Cardiac muscle cell (in vitro differentiated cells and primary cell): ENCODE measurements around the gene CMIP. TPM values are rescaled to one million over a fixed set of nuclear protein-coding genes. Genes with fewer than 3 reads are reported as not detected.
A peak's percentile ranks its signal among the peaks of the same experiment; 100 is the strongest.

Experiments used
- DNase-seq, 2 donors: peaks; one replicate each; pipeline versions ENCODE4 v3.0.0 to v3.0.0-alpha.2; 2010 to 2017; ENCODE audit warnings: low read depth in 1 of 2, low spot score in 1 of 2
- H3K27ac ChIP-seq: fragments of 200-600 bp; sonication (generic); 2 replicates; pipeline ENCODE4 v1.5.1; 2016
- H3K27me3 ChIP-seq: fragments of 200-600 bp; sonication (generic); 2 replicates; pipeline ENCODE4 v1.6.0; 2016; ENCODE audit warnings: control low read depth
- H3K36me3 ChIP-seq: fragments of 200-600 bp; sonication (generic); 2 replicates; pipeline ENCODE4 v1.5.1; 2016; ENCODE audit warnings: control low read depth
- H3K4me1 ChIP-seq: fragments of 200-600 bp; sonication (generic); 2 replicates; pipeline ENCODE4 v1.8.1; 2017; ENCODE audit warnings: low read depth, mild to moderate bottlenecking, mixed run types
- H3K4me3 ChIP-seq: fragments of 200-600 bp; sonication (generic); 2 replicates; pipeline ENCODE4 v1.5.1; 2016; ENCODE audit warnings: mild to moderate bottlenecking
- H3K9me3 ChIP-seq: fragments of 200-600 bp; sonication (generic); 2 replicates; pipeline ENCODE4 v1.5.1; 2017; ENCODE audit warnings: low read depth, mild to moderate bottlenecking, control low read depth
- CTCF ChIP-seq: IDR thresholded peaks from 2 replicates; pipeline ENCODE4 v1.5.1; 2012; ENCODE audit warnings: low read depth, mild to moderate bottlenecking, low read length
- polyA plus RNA-seq: library from polyadenylated mRNA; unstranded; fragments of >200 nt; fragmentation: Nextera tagmentation; extraction: Ambion mirVana; gene quantifications from 2 replicates; pipeline ENCODE4 v1.2.1, GENCODE V29; 2016
- total RNA-seq: library from RNA; depleted of rRNA; stranded (reverse); fragments of >200 nt; gene quantifications from 2 replicates; pipeline ENCODE4 v1.2.3, GENCODE V29; 2016

CMIP gene
- total and polyA plus RNA-seq, 2 experiments from 2014 or later, result 1.8 to 22.2 TPM

DNA sequence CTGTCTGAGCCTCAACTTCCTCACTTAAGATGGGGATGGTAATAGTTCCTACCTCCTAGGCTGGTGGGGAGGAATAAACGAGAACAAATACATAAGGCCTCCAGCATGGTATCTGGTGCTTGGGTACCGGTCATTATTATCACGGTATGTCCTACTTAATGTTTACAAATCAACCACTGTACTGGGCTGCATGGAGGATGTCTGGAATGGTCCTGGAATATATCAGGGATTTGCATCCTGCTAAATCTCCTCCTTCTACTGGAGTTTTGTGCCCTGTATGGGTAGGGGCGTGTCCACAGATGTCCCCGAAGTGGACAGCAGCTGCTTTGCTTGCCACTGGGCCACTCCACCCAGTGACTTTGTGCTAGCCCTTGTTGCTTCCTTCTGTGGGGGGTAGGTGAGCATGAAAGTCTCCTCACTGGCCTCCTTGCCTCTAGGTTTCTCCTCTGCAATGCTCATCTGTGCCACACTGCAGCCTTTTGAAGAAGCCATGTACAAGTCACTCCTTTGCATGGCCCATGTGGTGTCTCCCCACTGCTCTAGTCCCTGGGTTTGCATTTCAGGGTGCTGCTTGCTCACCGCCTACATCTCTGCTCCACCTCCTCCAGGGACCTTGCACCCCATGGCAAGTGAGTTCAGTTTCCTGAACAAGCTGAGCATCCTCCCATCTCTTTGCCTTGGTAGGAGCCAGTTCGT is 2.2 kb upstream of the CMIP start:
- H3K27ac ChIP-seq, result no peak overlapping the region
- H3K36me3 ChIP-seq, result no peaks in the 10 kb centered on the region
- TF ChIP-seq CTCF, result no peak
- peaks cover 9% of the 10 kb centered on the region for H3K4me1 ChIP-seq
- H3K9me3 ChIP-seq, result no peaks in the 10 kb centered on the region
- H3K4me3 ChIP-seq, result no peak overlapping the region
- DNase-seq, result no peak
- peaks cover 3% of the 10 kb centered on the region for H3K27me3 ChIP-seq

GRCh38 chr16:81442916-81443687 is 1.5 kb upstream of the CMIP start:
- Histone ChIP-seq H3K9me3 (no peaks in the 10 kb centered on the region), H3K36me3 (no peaks in the 10 kb centered on the region), H3K4me1 (peaks cover 16% of the 10 kb centered on the region), H3K27me3 (peaks cover 3% of the 10 kb centered on the region), H3K27ac (no peak overlapping the region), H3K4me3 (no peak overlapping the region)
- DNase-seq, result peak in 1 of 2 donors; percentile 16
- no peak for TF ChIP-seq CTCF

DNA sequence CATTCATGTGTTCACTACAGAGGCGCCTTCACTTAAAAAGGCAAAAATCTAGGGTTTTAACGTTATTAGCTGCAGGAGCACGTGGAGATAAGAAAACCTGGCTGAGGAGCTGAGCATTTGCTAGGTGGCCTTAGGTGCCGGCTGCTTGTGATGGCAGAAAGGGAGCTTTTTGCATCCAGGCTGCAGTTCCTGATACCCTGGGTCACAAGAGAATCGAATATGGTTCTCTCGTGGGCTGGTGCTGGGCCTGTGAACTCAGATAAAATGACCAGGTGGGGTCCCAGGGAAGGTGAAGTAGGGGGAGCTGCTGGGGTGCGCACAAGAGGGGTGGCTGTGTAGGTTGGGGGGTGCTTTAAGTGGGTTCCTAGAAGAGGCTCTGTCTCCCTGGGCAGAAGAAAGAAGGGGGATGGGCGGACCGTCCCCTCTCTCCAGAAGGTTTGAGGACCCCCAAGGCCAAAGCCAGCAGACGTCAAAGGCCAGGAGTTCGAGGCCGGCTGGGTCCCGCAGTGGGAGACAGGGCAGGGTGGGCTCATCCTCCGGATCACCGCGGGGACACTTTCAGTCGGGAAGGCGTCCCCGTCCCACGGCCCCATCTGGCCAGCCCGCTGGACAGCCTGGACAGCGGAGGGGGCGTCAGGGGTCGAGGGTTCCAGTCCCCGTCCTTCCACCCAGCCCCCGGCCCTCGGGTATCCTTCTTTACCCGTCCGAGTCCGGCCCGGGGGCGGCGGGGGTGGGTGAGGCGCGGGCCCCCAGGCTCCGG is 740 bp upstream of the CMIP start:
- H3K4me1 ChIP-seq, result peaks cover 19% of the 10 kb centered on the region
- H3K4me3 ChIP-seq, result peak overlapping the region; percentile 43
- no peak overlapping the region for H3K27ac ChIP-seq
- no peak for DNase-seq
- H3K36me3 ChIP-seq, result no peaks in the 10 kb centered on the region
- H3K27me3 ChIP-seq, result peaks cover 3% of the 10 kb centered on the region
- H3K9me3 ChIP-seq, result no peaks in the 10 kb centered on the region
- TF ChIP-seq CTCF, result no peak

- H3K27me3 ChIP-seq, result peaks cover 2% of the 10 kb centered on the region
- H3K4me3 ChIP-seq, result peak overlapping the region; percentile 92
- peak in 1 of 2 donors; percentile 63 for DNase-seq
- no peaks in the 10 kb centered on the region for H3K36me3 ChIP-seq
- peak overlapping the region; percentile 66 for H3K27ac ChIP-seq
- peak; percentile 23 for TF ChIP-seq CTCF
- H3K9me3 ChIP-seq, result no peaks in the 10 kb centered on the region
- peaks cover 19% of the 10 kb centered on the region for H3K4me1 ChIP-seq
These were observed 744 bp downstream of the CMIP start for GRCh38 chr16:81445143-81445961.
